Measurements from ENCODE around the gene CRISPLD2.

DNA sequence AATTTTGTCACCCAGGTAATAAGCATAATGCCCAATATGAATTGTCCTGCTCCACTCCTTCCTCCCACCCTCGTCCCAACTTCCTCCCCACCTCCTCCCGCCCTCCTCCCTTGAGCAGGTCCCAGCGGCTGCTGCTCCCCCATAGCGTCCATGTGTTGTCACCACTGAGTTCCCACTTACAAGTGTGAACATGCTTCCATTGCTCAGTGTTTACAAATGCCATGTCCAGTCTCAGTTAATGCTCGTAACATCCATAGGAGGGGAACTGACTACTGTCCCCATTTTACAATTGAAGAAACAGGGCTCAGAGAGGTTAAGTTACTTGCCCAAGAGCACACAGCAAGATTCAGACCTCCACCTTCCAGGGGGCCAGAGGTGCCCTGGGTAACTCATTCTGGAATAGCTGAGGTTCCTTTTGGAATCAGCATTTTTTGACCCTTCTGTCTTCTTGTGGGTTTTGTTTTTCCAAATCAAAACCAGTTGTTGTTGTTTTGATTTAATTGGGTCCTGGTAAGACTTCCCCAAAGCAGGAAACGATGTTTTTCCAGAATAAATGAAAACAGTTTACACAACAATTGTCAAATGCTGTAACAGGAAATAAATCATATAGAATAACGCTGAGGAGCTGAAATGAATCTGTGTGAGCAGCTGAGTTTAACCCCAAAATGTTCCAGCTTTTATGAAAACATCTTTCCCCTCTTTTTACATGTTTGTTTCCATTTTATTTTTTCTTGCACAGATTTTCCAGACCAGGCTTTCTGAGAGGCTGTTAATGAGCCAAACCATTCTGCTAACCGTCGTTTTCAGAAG lies 117.6 kb downstream of the CRISPLD2 start:
- TF ChIP-seq, protein P1, sequence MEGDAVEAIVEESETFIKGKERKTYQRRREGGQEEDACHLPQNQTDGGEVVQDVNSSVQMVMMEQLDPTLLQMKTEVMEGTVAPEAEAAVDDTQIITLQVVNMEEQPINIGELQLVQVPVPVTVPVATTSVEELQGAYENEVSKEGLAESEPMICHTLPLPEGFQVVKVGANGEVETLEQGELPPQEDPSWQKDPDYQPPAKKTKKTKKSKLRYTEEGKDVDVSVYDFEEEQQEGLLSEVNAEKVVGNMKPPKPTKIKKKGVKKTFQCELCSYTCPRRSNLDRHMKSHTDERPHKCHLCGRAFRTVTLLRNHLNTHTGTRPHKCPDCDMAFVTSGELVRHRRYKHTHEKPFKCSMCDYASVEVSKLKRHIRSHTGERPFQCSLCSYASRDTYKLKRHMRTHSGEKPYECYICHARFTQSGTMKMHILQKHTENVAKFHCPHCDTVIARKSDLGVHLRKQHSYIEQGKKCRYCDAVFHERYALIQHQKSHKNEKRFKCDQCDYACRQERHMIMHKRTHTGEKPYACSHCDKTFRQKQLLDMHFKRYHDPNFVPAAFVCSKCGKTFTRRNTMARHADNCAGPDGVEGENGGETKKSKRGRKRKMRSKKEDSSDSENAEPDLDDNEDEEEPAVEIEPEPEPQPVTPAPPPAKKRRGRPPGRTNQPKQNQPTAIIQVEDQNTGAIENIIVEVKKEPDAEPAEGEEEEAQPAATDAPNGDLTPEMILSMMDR (IDR thresholded peaks at IDR 0.05) = no peak
- TF ChIP-seq POLR2A (IDR thresholded peaks at IDR 0.05) = no peak
